H9 (cell line): ENCODE measurements around the gene EIF4E2. TPM values are rescaled to one million over a fixed set of nuclear protein-coding genes. Genes with fewer than 3 reads are reported as not detected.

ENCODE experiments used
- DNase-seq: peaks from one replicate; pipeline ENCODE4 v3.0.0-alpha.2; 2017
- H2AFZ ChIP-seq: one replicate; pipeline ENCODE4 v1.6.1; 2013; ENCODE audit warnings: mild to moderate bottlenecking, low read length, control low read depth, moderate library complexity
- H2AK5ac ChIP-seq: 2 replicates; pipeline ENCODE4 v1.6.1; 2013; ENCODE audit warnings: low read length, control low read depth, mixed read lengths; ENCODE audit not compliant: insufficient read length
- H2BK120ac ChIP-seq: one replicate; pipeline ENCODE4 v1.6.1; 2013; ENCODE audit warnings: low read depth, mild to moderate bottlenecking, low read length, control low read depth, inconsistent platforms; ENCODE audit not compliant: poor library complexity, severe bottlenecking
- H2BK12ac ChIP-seq: 2 replicates; pipeline ENCODE4 v1.6.1; 2013; ENCODE audit warnings: low read length, control low read depth, mixed read lengths, low read depth; ENCODE audit not compliant: insufficient read length
- H2BK15ac ChIP-seq: 2 replicates; pipeline ENCODE4 v1.6.1; 2013; ENCODE audit warnings: low read depth, low read length, control low read depth
- H2BK20ac ChIP-seq: one replicate; pipeline ENCODE4 v1.6.1; 2013; ENCODE audit warnings: low read depth, mild to moderate bottlenecking, low read length, control low read depth, inconsistent platforms; ENCODE audit not compliant: poor library complexity, severe bottlenecking
- H2BK5ac ChIP-seq: 2 replicates; pipeline ENCODE4 v1.6.1; 2013; ENCODE audit warnings: low read length, control low read depth, mixed read lengths; ENCODE audit not compliant: insufficient read length
- H3K14ac ChIP-seq: 2 replicates; pipeline ENCODE4 v1.6.1; 2013; ENCODE audit warnings: low read length, control low read depth; ENCODE audit not compliant: insufficient read depth
- H3K18ac ChIP-seq: 2 replicates; pipeline ENCODE4 v1.6.1; 2013; ENCODE audit warnings: low read depth, mild to moderate bottlenecking, mixed read lengths, low read length, control low read depth; ENCODE audit not compliant: insufficient read length
- H3K23ac ChIP-seq: 2 replicates; pipeline ENCODE4 v1.6.1; 2013; ENCODE audit warnings: low read length, control low read depth, mixed read lengths, low read depth; ENCODE audit not compliant: insufficient read length
- H3K23me2 ChIP-seq: 2 replicates; pipeline ENCODE4 v1.6.1; 2013; ENCODE audit warnings: low read depth, mild to moderate bottlenecking, mixed read lengths, low read length, control low read depth; ENCODE audit not compliant: insufficient read length, poor library complexity, severe bottlenecking
- H3K27ac ChIP-seq: 2 replicates; pipeline ENCODE4 v1.5.1; 2013; ENCODE audit warnings: low read length, control low read depth, mixed read lengths, low read depth; ENCODE audit not compliant: insufficient read length
- H3K27me3 ChIP-seq: 2 replicates; pipeline ENCODE4 v1.6.1; 2013; ENCODE audit warnings: low read length, control low read depth, inconsistent platforms; ENCODE audit not compliant: insufficient read depth
- H3K4ac ChIP-seq: 2 replicates; pipeline ENCODE4 v1.6.1; 2013; ENCODE audit warnings: low read depth, mild to moderate bottlenecking, control low read depth, inconsistent platforms, low read length, moderate library complexity
- H3K4me1 ChIP-seq: 2 replicates; pipeline ENCODE4 v1.6.1; 2013; ENCODE audit warnings: low read length, control low read depth, inconsistent platforms; ENCODE audit not compliant: insufficient read depth
- H3K4me2 ChIP-seq: 2 replicates; pipeline ENCODE4 v1.6.1; 2013; ENCODE audit warnings: low read length, control low read depth, mixed read lengths; ENCODE audit not compliant: insufficient read length, insufficient read depth
- H3K56ac ChIP-seq: 2 replicates; pipeline ENCODE4 v1.6.1; 2013; ENCODE audit warnings: low read depth, mild to moderate bottlenecking, mixed read lengths, low read length, control low read depth; ENCODE audit not compliant: insufficient read length
- H3K79me1 ChIP-seq: 2 replicates; pipeline ENCODE4 v1.6.1; 2013; ENCODE audit warnings: low read depth, mild to moderate bottlenecking, moderate library complexity, low read length, control low read depth, inconsistent platforms; ENCODE audit not compliant: insufficient read depth, poor library complexity, severe bottlenecking
- H3K79me2 ChIP-seq: 2 replicates; pipeline ENCODE4 v1.6.1; 2013; ENCODE audit warnings: low read length, control low read depth, inconsistent platforms; ENCODE audit not compliant: insufficient read depth
- H3K9ac ChIP-seq: 2 replicates; pipeline ENCODE4 v1.6.1; 2013; ENCODE audit warnings: low read length, control low read depth, mixed read lengths; ENCODE audit not compliant: insufficient read length; ENCODE audit errors: extremely low read depth
- H3K9me3 ChIP-seq: one replicate; pipeline ENCODE4 v1.6.1; 2013; ENCODE audit warnings: low read depth, low read length, inconsistent platforms; ENCODE audit not compliant: control insufficient read depth
- H3T11ph ChIP-seq: one replicate; pipeline ENCODE4 v1.6.1; 2013; ENCODE audit warnings: mild to moderate bottlenecking, low read length, control low read depth, inconsistent platforms
- H4K20me1 ChIP-seq: one replicate; pipeline ENCODE4 v1.6.1; 2013; ENCODE audit not compliant: control insufficient read depth, insufficient read length, insufficient read depth
- H4K5ac ChIP-seq: 2 replicates; pipeline ENCODE4 v1.6.1; 2013; ENCODE audit warnings: low read depth, mild to moderate bottlenecking, mixed read lengths, low read length, control low read depth; ENCODE audit not compliant: insufficient read length
- H4K8ac ChIP-seq: replicated peaks from 2 replicates; pipeline ENCODE4 v1.6.1; 2013; ENCODE audit warnings: low read length, control low read depth, mixed read lengths, low read depth; ENCODE audit not compliant: insufficient read length
- H4K91ac ChIP-seq: 2 replicates; pipeline ENCODE4 v1.6.1; 2013; ENCODE audit warnings: low read depth, mild to moderate bottlenecking, moderate library complexity, mixed read lengths, low read length, control low read depth; ENCODE audit not compliant: insufficient read length
- H3K27ac Mint-ChIP-seq, 3 experiments: 2 replicates in 2 of 3; 3 replicates in 1 of 3; pipeline ENCODE4 v1.8.0; 2020 to 2021; ENCODE audit warnings: mixed read lengths in 3 of 3, mild to moderate bottlenecking in 1 of 3, moderate library complexity in 1 of 3
- H3K27me3 Mint-ChIP-seq: 2 replicates; pipeline ENCODE4 v1.8.0; 2021; ENCODE audit warnings: low read depth, mild to moderate bottlenecking, moderate library complexity, mixed read lengths
- H3K36me3 Mint-ChIP-seq, 3 experiments: 2 replicates in 2 of 3; 3 replicates in 1 of 3; pipeline ENCODE4 v1.8.0; 2020 to 2021; ENCODE audit warnings: low read depth in 3 of 3, mixed read lengths in 3 of 3; ENCODE audit not compliant: insufficient read depth in 1 of 3
- H3K4me1 Mint-ChIP-seq, 2 experiments: 2 replicates each; pipeline ENCODE4 v1.8.0; 2020; ENCODE audit warnings: mixed read lengths in 2 of 2
- H3K4me3 Mint-ChIP-seq, 2 experiments: 2 replicates in 1 of 2; 3 replicates in 1 of 2; pipeline ENCODE4 v1.8.0; 2020 to 2021; ENCODE audit warnings: mild to moderate bottlenecking in 2 of 2, mixed read lengths in 2 of 2, moderate library complexity in 1 of 2
- H3K9me3 Mint-ChIP-seq, 2 experiments: 2 replicates in 1 of 2; 3 replicates in 1 of 2; pipeline ENCODE4 v1.8.0; 2020; ENCODE audit warnings: mild to moderate bottlenecking in 2 of 2, mixed read lengths in 2 of 2, moderate library complexity in 1 of 2
- CTCF ChIP-seq: fragments of 200-600 bp; sonication (generic); conservative IDR thresholded peaks from 3 replicates; pipeline ENCODE4 v1.8.0; 2021; ENCODE audit warnings: antibody characterized with exemption, mild to moderate bottlenecking
- WGBS: extraction: QIAGEN DNeasy Blood & Tissue Kit; methylation state at CpG from one replicate; pipeline ENCODE4 v1.1.7; 2013; ENCODE audit warnings: missing lambda C conversion rate, low lambda C conversion rate, mixed read lengths; ENCODE audit not compliant: insufficient read length; ENCODE audit errors: extremely low coverage; 5-methylcytosine and 5-hydroxymethylcytosine counted together
- total RNA-seq: library from RNA; stranded (reverse); gene quantifications from 2 replicates; pipeline ENCODE4 v1.2.1, GENCODE V29; 2021

Gene EIF4E2
- total RNA-seq, 1 experiment from 2014 or later = 109 TPM

GRCh38 chr2:232521098-232521497, 29.4 kb upstream of the EIF4E2 start:
- Histone ChIP-seq H2AK5ac (no peak overlapping the region), H3K14ac (no peak overlapping the region), H2BK12ac (no peak overlapping the region), H4K8ac (no peak overlapping the region), H2BK20ac (no peak overlapping the region), H3K56ac (no peak overlapping the region), H3K9me3 (no peaks in the 10 kb centered on the region), H3K18ac (no peak overlapping the region), H4K20me1 (no peaks in the 10 kb centered on the region), H3K79me2 (no peaks in the 10 kb centered on the region), H2BK120ac (no peak overlapping the region), H3K27ac (no peak overlapping the region), H2AFZ (no peak overlapping the region), H3K4me2 (no peak overlapping the region), H2BK5ac (no peak overlapping the region), H3K9ac (no peak overlapping the region), H3K4ac (no peak overlapping the region), H3T11ph (no peak overlapping the region), H3K23ac (no peak overlapping the region), H3K23me2 (peaks cover 14% of the 10 kb centered on the region), H4K5ac (no peak overlapping the region), H3K27me3 (peaks cover 15% of the 10 kb centered on the region), H2BK15ac (no peak overlapping the region), H4K91ac (no peak overlapping the region), H3K79me1 (no peaks in the 10 kb centered on the region), H3K4me1 (no peaks in the 10 kb centered on the region)
- no peak for DNase-seq
- WGBS = no CpG with 5 or more reads among the region's 14 CpGs
- TF ChIP-seq CTCF = no peak
- peaks cover 0 to 1% (median 0%) of the 10 kb centered on the region in 3 experiments; a peak in 1 of 7 replicates for H3K36me3 Mint-ChIP-seq
- H3K27ac Mint-ChIP-seq = no peak overlapping the region
- H3K4me1 Mint-ChIP-seq = peaks cover 9 to 29% of the 10 kb centered on the region in 2 experiments
- no peak overlapping the region for H3K4me3 Mint-ChIP-seq
- no peaks in the 10 kb centered on the region; a peak in 1 of 5 replicates for H3K9me3 Mint-ChIP-seq
- peaks cover 62% of the 10 kb centered on the region for H3K27me3 Mint-ChIP-seq
